GM21825 (cell line): ENCODE measurements around the gene SOX6.

Source experiments
- ATAC-seq: cut with Tn5 transposase; IDR thresholded peaks from one replicate; pipeline ENCODE4 v1.9.1; 2021; ENCODE audit warnings: mild to moderate bottlenecking, moderate library complexity; ENCODE audit not compliant: unreplicated experiment

Gene SOX6

DNA sequence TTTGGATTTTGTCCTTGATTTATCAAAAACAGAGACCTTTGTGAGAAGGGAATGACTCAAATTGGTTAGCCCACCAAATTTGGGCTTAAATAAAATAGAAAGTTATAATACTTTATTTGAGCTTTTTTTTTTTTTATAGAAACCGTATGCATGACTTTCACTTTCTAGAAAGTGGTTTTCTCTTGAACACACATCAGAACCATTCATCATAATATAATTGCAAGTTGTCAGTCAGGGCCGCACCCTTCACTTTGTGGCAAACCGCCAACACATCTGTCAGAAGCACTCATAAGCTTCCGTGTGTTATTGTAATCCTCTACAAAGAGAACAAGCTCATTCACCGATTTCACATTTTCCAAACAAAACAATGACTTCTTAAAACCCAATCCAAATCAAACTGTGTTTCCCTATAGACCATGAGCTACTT, 76.1 kb downstream of the SOX6 start:
- no peak for ATAC-seq

GRCh38 chr11:16279524-16279923, 76.8 kb downstream of the SOX6 start:
- no peak for ATAC-seq

GRCh38 chr11:16278979-16279378, 77.4 kb downstream of the SOX6 start:
- ATAC-seq = no peak

DNA sequence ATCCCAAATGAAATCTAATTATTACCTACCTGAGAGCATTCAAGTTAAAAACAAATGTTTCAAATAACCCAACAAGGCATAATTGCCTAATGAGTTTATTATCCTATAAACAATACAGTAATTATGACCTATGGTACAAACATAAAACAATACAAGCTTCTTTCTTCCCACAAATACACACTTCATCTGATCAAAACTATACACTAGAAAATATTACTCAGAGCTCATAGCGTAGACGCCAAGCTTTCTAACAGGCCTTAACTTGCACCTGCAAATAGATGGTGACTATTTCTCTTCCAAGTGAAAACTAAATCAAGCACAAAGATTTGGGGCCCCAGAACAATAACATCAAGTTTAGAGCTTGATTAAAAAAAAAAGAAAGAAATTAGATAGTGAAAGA, 78.1 kb downstream of the SOX6 start:
- no peak for ATAC-seq

DNA sequence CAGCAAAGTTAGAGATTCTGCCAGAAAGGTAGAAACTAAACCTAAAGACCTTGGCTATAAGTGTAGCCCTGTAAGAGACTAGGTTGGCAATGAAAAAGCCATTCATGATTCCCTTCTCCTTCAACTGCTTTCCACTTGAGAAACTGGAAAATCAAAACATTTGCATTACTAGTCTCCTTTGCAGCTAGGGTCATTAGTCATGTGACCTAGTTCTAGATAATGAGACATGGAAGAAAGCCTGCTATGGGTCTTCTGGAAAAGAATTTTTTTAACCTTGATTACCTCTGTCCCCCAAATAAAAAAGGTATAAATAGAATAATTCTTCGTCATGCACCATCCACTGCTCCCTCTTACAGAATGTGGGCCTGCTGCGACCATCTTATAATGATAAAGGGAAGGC, 80.1 kb downstream of the SOX6 start:
- no peak for ATAC-seq

GRCh38 chr11:16271258-16271657, 85.1 kb downstream of the SOX6 start:
- no peak for ATAC-seq

GRCh38 chr11:16266021-16266420, 90.3 kb downstream of the SOX6 start:
- ATAC-seq = no peak

DNA sequence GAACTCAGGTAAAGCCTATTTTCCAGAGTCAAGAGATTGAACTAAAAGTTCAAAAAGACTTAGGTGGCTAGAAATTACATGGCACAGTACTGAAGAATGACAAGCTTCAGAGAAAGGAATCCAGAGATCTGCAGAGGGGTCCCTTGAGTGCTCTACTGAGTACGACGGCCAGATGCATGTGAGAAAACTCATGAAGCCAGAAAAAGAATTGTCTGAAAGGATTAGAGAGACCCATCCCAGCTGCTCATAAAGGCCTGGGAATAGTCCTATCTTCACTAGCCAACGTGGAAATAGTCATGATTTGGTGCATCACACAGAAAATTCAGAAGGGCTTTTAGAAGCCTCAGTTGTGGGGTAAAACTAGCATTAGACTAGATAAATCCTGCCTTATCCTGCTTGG, 91.3 kb downstream of the SOX6 start:
- ATAC-seq = no peak

GRCh38 chr11:16262645-16262955, 93.7 kb downstream of the SOX6 start:
- ATAC-seq = no peak

GRCh38 chr11:16261836-16262644, 94.3 kb downstream of the SOX6 start:
- ATAC-seq = peak; percentile 85

- no peak for ATAC-seq
Measured at GRCh38 chr11:16252373-16252772, 104.0 kb downstream of the SOX6 start.

DNA sequence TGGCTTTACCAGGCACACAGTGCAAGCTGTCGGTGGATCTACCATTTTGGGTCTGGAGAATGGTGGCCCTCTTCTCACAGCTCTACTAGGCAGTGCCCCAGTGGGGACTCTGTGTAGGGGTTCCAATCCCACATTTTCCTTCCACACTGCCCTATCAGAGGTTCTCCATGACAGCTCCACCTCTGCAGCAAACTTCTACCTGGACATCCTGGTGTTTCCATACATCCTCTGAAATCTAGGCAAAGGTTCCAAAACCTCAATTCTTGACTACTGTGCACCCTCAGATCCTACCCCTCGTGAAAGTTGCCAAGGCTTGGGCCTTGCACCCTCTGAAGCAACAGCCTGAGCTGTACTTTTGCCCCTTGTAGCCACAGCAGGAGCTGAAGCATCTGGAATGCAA, 108.1 kb downstream of the SOX6 start:
- ATAC-seq = no peak

- no peak for ATAC-seq
Measured at GRCh38 chr11:16242806-16243205, 113.5 kb downstream of the SOX6 start.

DNA sequence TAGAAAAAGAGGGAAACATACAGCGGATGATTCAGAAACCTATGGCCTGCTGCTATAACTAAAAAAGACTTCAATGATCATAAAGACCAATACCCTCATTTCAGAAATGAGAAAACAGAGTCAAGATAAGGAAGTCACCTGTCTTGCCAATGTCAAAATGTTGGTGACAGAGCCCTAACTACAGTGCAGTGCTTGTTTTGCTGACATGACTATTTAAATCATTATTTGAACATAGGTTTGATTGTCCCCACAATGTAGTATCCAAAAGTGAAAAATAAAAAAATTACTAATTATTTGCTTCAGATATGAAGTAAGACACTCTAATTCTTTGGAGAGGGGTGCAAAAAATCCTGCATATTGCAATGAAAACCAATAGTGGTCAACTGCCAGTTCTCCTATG, 115.7 kb downstream of the SOX6 start:
- ATAC-seq = no peak

DNA sequence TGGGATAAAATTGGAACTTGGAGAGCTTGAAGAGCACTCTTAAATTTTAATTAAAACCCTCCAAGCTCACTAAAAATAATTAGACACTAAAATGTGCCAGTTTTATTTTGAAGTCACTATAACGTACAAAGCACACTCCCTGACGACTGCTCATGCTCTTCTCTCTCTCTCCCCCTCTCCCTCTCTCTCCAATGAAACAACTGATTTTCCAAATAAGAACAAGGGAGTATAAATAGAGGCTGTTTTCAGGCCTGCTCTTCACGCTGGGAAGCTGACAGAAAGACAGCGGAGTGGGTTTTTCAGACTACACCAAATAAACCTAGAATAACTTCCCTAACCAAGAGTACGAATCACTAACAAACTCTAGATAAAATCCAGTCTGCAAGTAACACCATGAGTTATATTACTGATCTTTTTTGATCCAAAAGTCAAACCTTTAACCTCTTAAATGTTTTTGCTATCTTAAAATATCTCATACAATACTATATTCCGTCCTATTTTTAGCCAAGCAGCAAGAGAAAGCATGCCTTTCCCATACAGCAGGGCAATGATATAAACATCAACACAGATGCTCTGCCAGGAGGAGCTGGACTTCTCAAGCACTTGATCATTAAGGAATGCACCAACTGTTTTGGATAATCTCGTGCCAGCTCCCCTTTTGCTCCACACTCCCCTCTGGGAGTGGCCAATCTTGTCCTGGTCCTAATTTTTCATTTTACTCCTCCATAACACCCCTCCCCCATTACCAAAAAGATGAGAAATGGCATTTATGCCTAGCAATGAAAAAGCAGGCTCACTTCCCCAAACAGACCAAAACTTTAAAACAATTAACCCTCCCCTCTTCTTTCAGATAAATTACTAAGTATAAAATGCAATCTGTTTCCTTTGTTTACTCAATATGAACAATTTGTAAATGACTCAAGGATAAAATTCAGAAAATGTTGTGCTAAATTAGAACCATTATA, 116.9 kb downstream of the SOX6 start:
- no peak for ATAC-seq

GRCh38 chr11:16226245-16226644, 130.1 kb downstream of the SOX6 start:
- no peak for ATAC-seq

GRCh38 chr11:16225623-16226022, 130.7 kb downstream of the SOX6 start:
- no peak for ATAC-seq

DNA sequence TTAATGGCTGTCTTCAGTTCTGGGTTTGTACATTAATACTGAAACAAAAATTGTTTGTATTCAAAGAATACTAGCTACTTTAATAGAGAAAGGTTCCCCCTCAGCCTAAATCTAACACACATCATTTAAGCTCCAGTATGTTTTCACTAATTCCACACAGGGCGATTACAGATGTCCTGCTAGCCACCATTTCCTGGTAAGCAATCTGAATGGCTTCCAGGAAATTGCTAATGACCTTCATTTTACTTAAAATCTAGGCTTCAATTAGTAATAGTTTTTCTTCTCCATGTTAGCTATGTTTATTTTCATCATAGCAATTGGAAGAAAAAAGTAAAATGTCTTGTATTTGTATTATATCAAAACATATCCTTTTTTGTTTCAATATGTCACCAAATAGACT, 132.8 kb downstream of the SOX6 start:
- no peak for ATAC-seq

- no peak for ATAC-seq
Measured at GRCh38 chr11:16217631-16218030, 138.7 kb downstream of the SOX6 start.

- no peak for ATAC-seq
Measured at GRCh38 chr11:16216831-16217230, 139.5 kb downstream of the SOX6 start.

DNA sequence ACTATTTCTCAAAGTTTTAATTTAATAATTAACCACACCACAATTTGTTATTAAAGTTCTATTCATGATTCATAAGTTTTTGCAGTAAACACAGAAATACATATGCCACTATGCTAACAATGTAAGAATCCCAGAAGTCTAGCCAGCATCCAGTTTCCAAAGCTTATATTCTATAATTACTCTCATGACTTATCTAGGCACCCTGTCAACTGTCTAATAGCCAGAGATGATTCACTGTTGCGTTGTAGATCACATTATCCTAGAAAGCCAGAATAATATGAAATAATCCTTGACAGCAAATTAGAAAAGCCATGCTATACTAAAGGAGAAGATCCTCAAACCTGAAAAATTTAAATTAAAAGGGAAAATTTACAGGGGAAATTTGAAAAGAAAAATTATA, 141.0 kb downstream of the SOX6 start:
- no peak for ATAC-seq

DNA sequence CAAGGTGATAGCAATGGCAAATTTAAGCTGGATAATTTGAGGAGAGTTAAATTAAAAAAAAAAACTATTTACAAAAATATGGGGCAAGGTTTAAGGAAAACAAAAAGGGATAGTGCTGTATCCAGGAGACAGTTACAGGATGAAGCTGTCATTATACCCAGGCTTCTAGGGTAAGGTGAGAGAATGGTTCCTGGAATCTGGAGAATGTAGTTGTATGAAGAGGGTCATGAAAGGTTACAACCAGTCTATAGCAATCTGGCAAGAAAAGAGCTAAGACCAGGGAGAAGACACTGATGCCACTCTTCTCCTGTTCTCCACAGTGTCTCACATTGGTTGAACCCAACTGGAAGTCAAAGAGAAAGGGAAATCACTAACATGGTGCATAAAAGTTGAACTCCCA, 144.9 kb downstream of the SOX6 start:
- ATAC-seq = no peak
